ENCODE measurements around the gene EVA1A.

DNA sequence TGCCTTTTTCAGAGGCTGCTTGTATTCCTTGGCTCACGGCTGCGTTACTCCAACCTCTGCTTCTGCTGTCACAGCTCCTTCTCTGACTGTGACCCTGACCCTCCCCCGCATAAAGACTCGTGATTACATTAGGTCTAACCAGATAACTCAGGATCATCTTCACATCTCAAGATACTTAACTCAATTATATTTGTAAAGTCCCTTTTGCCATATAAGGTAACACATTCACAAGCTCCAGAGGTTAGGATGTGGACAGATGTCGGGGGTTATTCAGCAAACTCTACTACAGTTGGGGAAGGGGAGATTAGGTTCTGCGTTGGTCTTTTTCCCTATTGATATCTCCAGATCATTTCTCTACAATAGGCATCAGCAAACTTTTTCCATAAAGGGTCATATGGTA lies 76.9 kb downstream of the EVA1A start:
- TF ChIP-seq CTCF (IDR thresholded peaks at IDR 0.05) (no peak), EP300 (IDR thresholded peaks at IDR 0.05) (no peak), POLR2AphosphoS5 (IDR thresholded peaks at IDR 0.05) (no peak), POLR2A (IDR thresholded peaks at IDR 0.05) (no peak)

All from stomach (tissue), 4 donors.